Suprapubic skin (tissue), 3 donors: ENCODE measurements around the gene DCUN1D3.

ENCODE experiments used
- POLR2A ChIP-seq, 2 donors: fragments of 450-650 bp; IDR thresholded peaks; one replicate each; pipeline ENCODE4 v1.6.1; 2017; ENCODE audit warnings: antibody characterized with exemption in 2 of 2, mild to moderate bottlenecking in 2 of 2, moderate library complexity in 2 of 2
- TF ChIP-seq, protein P1 (sequence below), 2 donors: fragments of 200-600 bp in 1 of 2; fragments of 450-650 bp in 1 of 2; sonication (generic) in 1 of 2; IDR thresholded peaks; one replicate each; pipeline ENCODE4 v1.5.1; 2016 to 2019; ENCODE audit warnings: antibody characterized with exemption in 2 of 2, mild to moderate bottlenecking in 1 of 2, moderate library complexity in 1 of 2

DNA sequence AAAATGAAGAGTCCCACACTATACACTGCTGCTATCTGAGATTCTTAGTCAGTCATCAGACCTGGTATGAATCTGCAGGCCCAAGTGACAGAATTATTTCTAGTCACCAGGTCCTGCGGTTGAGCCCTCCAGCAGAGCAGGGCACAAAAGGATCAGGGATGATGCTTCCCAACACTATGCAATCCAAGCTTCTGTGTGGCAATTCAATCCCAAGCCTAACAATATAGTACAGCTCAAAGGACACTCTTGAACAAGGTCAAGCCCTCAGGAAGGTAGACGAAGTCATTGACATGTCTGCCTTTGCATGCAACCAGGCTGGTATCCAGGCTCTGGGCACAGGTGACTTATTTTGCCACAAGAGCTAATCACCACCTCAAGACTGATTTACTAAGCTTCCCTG, 5.8 kb downstream of the DCUN1D3 start:
- TF ChIP-seq, protein P1, sequence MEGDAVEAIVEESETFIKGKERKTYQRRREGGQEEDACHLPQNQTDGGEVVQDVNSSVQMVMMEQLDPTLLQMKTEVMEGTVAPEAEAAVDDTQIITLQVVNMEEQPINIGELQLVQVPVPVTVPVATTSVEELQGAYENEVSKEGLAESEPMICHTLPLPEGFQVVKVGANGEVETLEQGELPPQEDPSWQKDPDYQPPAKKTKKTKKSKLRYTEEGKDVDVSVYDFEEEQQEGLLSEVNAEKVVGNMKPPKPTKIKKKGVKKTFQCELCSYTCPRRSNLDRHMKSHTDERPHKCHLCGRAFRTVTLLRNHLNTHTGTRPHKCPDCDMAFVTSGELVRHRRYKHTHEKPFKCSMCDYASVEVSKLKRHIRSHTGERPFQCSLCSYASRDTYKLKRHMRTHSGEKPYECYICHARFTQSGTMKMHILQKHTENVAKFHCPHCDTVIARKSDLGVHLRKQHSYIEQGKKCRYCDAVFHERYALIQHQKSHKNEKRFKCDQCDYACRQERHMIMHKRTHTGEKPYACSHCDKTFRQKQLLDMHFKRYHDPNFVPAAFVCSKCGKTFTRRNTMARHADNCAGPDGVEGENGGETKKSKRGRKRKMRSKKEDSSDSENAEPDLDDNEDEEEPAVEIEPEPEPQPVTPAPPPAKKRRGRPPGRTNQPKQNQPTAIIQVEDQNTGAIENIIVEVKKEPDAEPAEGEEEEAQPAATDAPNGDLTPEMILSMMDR (IDR thresholded peaks at IDR 0.05), result no peak
- no peak for TF ChIP-seq POLR2A (IDR thresholded peaks at IDR 0.05)
